Neural cell (in vitro differentiated cells): Measurements from ENCODE around the gene RHOBTB3. TPM values are rescaled to one million over a fixed set of nuclear protein-coding genes. Genes with fewer than 3 reads are reported as not detected.

ENCODE experiments used
- H2AFZ ChIP-seq: fragments of 200-600, 300-800 bp; sonication (generic), shearing (Covaris generic); 2 replicates; pipeline ENCODE4 v1.6.0; 2014; ENCODE audit warnings: low read depth, mild to moderate bottlenecking, antibody characterized with exemption, low read length, moderate library complexity
- H3F3A ChIP-seq: fragments of 200-600 bp; shearing (Covaris generic); 2 replicates; pipeline ENCODE4 v1.6.1; 2016; ENCODE audit warnings: mild to moderate bottlenecking, moderate library complexity, mixed read lengths, antibody characterized with exemption, low read length; ENCODE audit not compliant: insufficient read depth, poor library complexity, severe bottlenecking
- H3K27ac ChIP-seq: fragments of 200-600, 300-800 bp; sonication (generic), shearing (Covaris generic); 2 replicates; pipeline ENCODE4 v1.5.1; 2014; ENCODE audit warnings: mild to moderate bottlenecking, low read length, moderate library complexity
- H3K27me3 ChIP-seq: fragments of 300-800, 200-600 bp; sonication (generic), shearing (Covaris generic); 2 replicates; pipeline ENCODE4 v1.6.0; 2014; ENCODE audit warnings: mild to moderate bottlenecking, low read depth, low read length, moderate library complexity; ENCODE audit not compliant: insufficient read depth
- H3K36me3 ChIP-seq: fragments of 300-800, 200-600 bp; sonication (generic), shearing (Covaris generic); 2 replicates; pipeline ENCODE4 v1.5.1; 2014; ENCODE audit warnings: mild to moderate bottlenecking, antibody characterized with exemption, low read length, moderate library complexity; ENCODE audit not compliant: insufficient read depth
- H3K4me2 ChIP-seq: fragments of 300-800, 200-600 bp; sonication (generic), shearing (Covaris generic); 2 replicates; pipeline ENCODE4 v1.6.0; 2014; ENCODE audit warnings: mild to moderate bottlenecking, low read length
- H3K4me3 ChIP-seq: fragments of 300-800, 200-600 bp; sonication (generic), shearing (Covaris generic); 2 replicates; pipeline ENCODE4 v1.5.1; 2014; ENCODE audit warnings: mild to moderate bottlenecking, low read length, moderate library complexity
- H3K79me2 ChIP-seq: fragments of 200-600 bp; shearing (Covaris generic); replicated peaks from 2 replicates; pipeline ENCODE4 v1.6.0; 2014; ENCODE audit warnings: mild to moderate bottlenecking, low read length, moderate library complexity; ENCODE audit not compliant: insufficient read depth
- H3K9ac ChIP-seq: fragments of 300-800, 200-600 bp; sonication (generic), shearing (Covaris generic); 2 replicates; pipeline ENCODE4 v1.6.1; 2016; ENCODE audit warnings: mild to moderate bottlenecking, low read length, mixed read lengths
- H3K9me2 ChIP-seq: fragments of 200-600 bp; shearing (Covaris generic); 2 replicates; pipeline ENCODE4 v1.6.1; 2016; ENCODE audit warnings: mild to moderate bottlenecking, low read length, mixed read lengths; ENCODE audit not compliant: insufficient read depth
- H3K9me3 ChIP-seq: fragments of 200-600, 300-800 bp; sonication (generic), shearing (Covaris generic); 2 replicates; pipeline ENCODE4 v1.6.1; 2016; ENCODE audit warnings: mild to moderate bottlenecking, mixed run types, low read length, moderate library complexity, mixed read lengths
- H4K20me1 ChIP-seq: fragments of 200-600 bp; shearing (Covaris generic); 2 replicates; pipeline ENCODE4 v1.6.1; 2016; ENCODE audit warnings: mild to moderate bottlenecking, mixed run types; ENCODE audit not compliant: insufficient read depth
- CTCF ChIP-seq: fragments of 450-650 bp; IDR thresholded peaks from 2 replicates; pipeline ENCODE4 v1.5.1; 2014; ENCODE audit warnings: antibody characterized with exemption, mild to moderate bottlenecking, moderate library complexity; ENCODE audit not compliant: poor library complexity, severe bottlenecking
- EP300 ChIP-seq: fragments of 450-650 bp; conservative IDR thresholded peaks from 2 replicates; pipeline ENCODE4 v1.6.1; 2014; ENCODE audit warnings: antibody characterized with exemption, mild to moderate bottlenecking, moderate library complexity; ENCODE audit not compliant: poor library complexity, severe bottlenecking
- EZH2 ChIP-seq: fragments of 200-600, 300-800 bp; shearing (Covaris generic), sonication (generic); IDR thresholded peaks from 2 replicates; pipeline ENCODE4 v1.6.1; 2014; ENCODE audit warnings: antibody characterized with exemption, low read length, borderline replicate concordance, mild to moderate bottlenecking; ENCODE audit not compliant: insufficient read depth, poor library complexity, severe bottlenecking
- MXI1 ChIP-seq: fragments of 450-650 bp; conservative IDR thresholded peaks from 2 replicates; pipeline ENCODE4 v1.6.1; 2014; ENCODE audit warnings: antibody characterized with exemption, mild to moderate bottlenecking; ENCODE audit not compliant: poor library complexity, severe bottlenecking
- POLR2AphosphoS5 ChIP-seq: IDR thresholded peaks from 2 replicates; pipeline ENCODE4 v1.6.1; 2012
- RAD21 ChIP-seq: fragments of 450-650 bp; conservative IDR thresholded peaks from 2 replicates; pipeline ENCODE4 v1.6.1; 2014; ENCODE audit warnings: antibody characterized with exemption, mild to moderate bottlenecking, moderate library complexity
- REST ChIP-seq: IDR thresholded peaks from 2 replicates; pipeline ENCODE4 v1.6.1; 2012; ENCODE audit warnings: borderline replicate concordance
- SMC3 ChIP-seq: fragments of 450-650 bp; conservative IDR thresholded peaks from 2 replicates; pipeline ENCODE4 v1.6.1; 2014; ENCODE audit warnings: antibody characterized with exemption, mild to moderate bottlenecking, moderate library complexity; ENCODE audit not compliant: poor library complexity
- TAF1 ChIP-seq: IDR thresholded peaks from 2 replicates; pipeline ENCODE4 v1.6.1; 2012; ENCODE audit warnings: low read depth
- polyA plus RNA-seq: library from polyadenylated mRNA; depleted of rRNA; stranded (reverse); fragments of >200 nt; gene quantifications from 2 replicates; pipeline ENCODE4 v1.2.3, GENCODE V29; 2014

RHOBTB3 gene
- polyA plus RNA-seq, 1 donor from 2014 or later: 99.4 TPM

- Histone ChIP-seq H4K20me1 (no peaks in the 10 kb centered on the region), H3K4me2 (no peak overlapping the region), H3K79me2 (no peaks in the 10 kb centered on the region), H3K9ac (no peak overlapping the region), H3K27ac (no peak overlapping the region), H3F3A (no peaks in the 10 kb centered on the region), H3K9me2 (no peaks in the 10 kb centered on the region), H3K27me3 (no peaks in the 10 kb centered on the region), H3K36me3 (no peaks in the 10 kb centered on the region), H3K9me3 (no peaks in the 10 kb centered on the region), H2AFZ (no peak overlapping the region), H3K4me3 (no peak overlapping the region)
- TF ChIP-seq MXI1: no peak
- TF ChIP-seq SMC3: no peak
- no peak for TF ChIP-seq TAF1
- no peak for TF ChIP-seq CTCF
- TF ChIP-seq RAD21: no peak
- no peak for TF ChIP-seq REST
- no peak for TF ChIP-seq POLR2AphosphoS5
- no peak for TF ChIP-seq EZH2
- no peak for TF ChIP-seq EP300
Measured at GRCh38 chr5:95791751-95792150, 60.6 kb downstream of the RHOBTB3 start.

- Histone ChIP-seq H3K4me3 (no peak overlapping the region), H3K4me2 (no peak overlapping the region)
Measured at GRCh38 chr5:95794070-95794516, 63.0 kb downstream of the RHOBTB3 start.

GRCh38 chr5:95797301-95797700 lies 66.2 kb downstream of the RHOBTB3 start:
- no peaks in the 10 kb centered on the region for H3K36me3 ChIP-seq
- no peaks in the 10 kb centered on the region for H3F3A ChIP-seq
- H3K27ac ChIP-seq: no peak overlapping the region

More at GRCh38 chr5:95794070-95794516, 63.0 kb downstream of the RHOBTB3 start:
- Histone ChIP-seq H3K27ac (no peak overlapping the region), H3K36me3 (no peaks in the 10 kb centered on the region), H3K9ac (no peak overlapping the region), H3K27me3 (no peaks in the 10 kb centered on the region), H3K9me3 (no peaks in the 10 kb centered on the region), H4K20me1 (no peaks in the 10 kb centered on the region), H3K79me2 (no peaks in the 10 kb centered on the region), H3F3A (no peaks in the 10 kb centered on the region), H3K9me2 (no peaks in the 10 kb centered on the region), H2AFZ (no peak overlapping the region)
- TF ChIP-seq TAF1: no peak

More at GRCh38 chr5:95797301-95797700, 66.2 kb downstream of the RHOBTB3 start:
- no peak overlapping the region for H3K4me2 ChIP-seq
- H4K20me1 ChIP-seq: no peaks in the 10 kb centered on the region
- TF ChIP-seq CTCF (no peak), SMC3 (no peak), MXI1 (no peak), EZH2 (no peak), POLR2AphosphoS5 (no peak), REST (no peak), EP300 (no peak), RAD21 (no peak), TAF1 (no peak)
- no peak overlapping the region for H2AFZ ChIP-seq
- H3K9ac ChIP-seq: no peak overlapping the region
- no peaks in the 10 kb centered on the region for H3K27me3 ChIP-seq
- no peaks in the 10 kb centered on the region for H3K9me2 ChIP-seq
- H3K9me3 ChIP-seq: no peaks in the 10 kb centered on the region
- H3K79me2 ChIP-seq: no peaks in the 10 kb centered on the region
- H3K4me3 ChIP-seq: no peak overlapping the region
